ENCODE data around the gene CDH26. TPM values are rescaled to one million over a fixed set of nuclear protein-coding genes. Genes with fewer than 3 reads are reported as not detected.

CDH26 gene
- total and polyA plus RNA-seq, 2 of the 13 experiments (the other 11 are each of a cell fraction or from before 2014, with no cell fraction given) = 0.40 to 1.1 TPM

GRCh38 chr20:60007464-60007863, 49.2 kb downstream of the CDH26 start (continued):
- no peak for TF ChIP-seq ZHX2 (IDR thresholded peaks at IDR 0.05; ENCODE audit: low read depth)
- TF ChIP-seq ZHX2 (CRISPR knock-in tag; IDR thresholded peaks at IDR 0.05; ENCODE audit: borderline replicate concordance) = no peak
- TF ChIP-seq AHDC1 (CRISPR knock-in tag; IDR thresholded peaks at IDR 0.05; ENCODE audit: borderline replicate concordance) = no peak
- TF ChIP-seq ZNF33B (CRISPR knock-in tag; IDR thresholded peaks at IDR 0.05) = no peak

Data from HepG2 (cell line).